ENCODE measurements around the gene CCDC188. TPM values are rescaled to one million over a fixed set of nuclear protein-coding genes. Genes with fewer than 3 reads are reported as not detected.

CCDC188 gene
- total and polyA plus RNA-seq, 2 of the 13 experiments (the other 11 are each of a cell fraction or from before 2014, with no cell fraction given), result not detected

DNA sequence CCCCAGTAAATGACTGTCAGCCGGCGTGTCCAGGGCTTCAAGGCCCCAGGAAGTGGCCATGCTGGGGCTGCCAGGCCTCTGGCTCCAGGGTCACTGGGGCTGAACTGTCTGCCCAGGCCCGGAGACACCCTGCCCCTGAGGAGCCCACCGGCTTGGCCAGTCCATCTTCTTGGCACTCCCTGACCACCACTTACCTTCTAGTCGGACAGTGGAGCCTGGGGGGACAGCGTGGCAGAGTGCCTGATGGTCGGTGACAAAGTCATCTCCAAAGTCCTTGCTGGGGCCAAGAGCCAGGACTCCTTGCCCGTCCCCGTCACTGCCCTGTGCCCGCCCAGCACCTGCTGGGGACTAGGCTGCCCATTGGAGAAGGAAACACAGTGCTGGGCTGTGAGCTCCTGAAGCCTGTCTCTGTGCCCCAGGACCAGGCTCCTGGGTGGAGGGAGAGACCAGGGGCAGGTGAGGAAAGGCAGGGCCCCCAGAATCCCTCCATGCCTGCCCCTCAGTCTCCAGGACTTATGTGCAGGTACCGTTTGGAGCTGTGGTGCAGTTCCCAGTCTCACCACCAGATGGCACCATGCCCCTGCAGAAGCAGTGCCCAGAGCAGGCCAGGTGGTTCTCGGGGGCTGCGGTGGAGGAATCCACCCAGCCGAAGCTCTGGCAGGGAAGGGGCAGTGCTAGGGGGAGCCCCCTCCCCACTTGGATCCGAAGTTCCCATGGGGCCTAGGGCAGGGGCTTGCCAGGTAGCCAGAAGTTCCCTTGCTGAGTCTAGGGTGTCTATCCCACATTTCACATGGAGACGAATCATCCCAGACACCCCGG lies 6.0 kb upstream of the CCDC188 start (continued):
- TF ChIP-seq, protein P1, sequence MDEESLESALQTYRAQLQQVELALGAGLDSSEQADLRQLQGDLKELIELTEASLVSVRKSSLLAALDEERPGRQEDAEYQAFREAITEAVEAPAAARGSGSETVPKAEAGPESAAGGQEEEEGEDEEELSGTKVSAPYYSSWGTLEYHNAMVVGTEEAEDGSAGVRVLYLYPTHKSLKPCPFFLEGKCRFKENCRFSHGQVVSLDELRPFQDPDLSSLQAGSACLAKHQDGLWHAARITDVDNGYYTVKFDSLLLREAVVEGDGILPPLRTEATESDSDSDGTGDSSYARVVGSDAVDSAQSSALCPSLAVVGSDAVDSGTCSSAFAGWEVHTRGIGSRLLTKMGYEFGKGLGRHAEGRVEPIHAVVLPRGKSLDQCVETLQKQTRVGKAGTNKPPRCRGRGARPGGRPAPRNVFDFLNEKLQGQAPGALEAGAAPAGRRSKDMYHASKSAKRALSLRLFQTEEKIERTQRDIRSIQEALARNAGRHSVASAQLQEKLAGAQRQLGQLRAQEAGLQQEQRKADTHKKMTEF (CRISPR knock-in tag; IDR thresholded peaks at IDR 0.05), result no peak
- TF ChIP-seq, protein P2, sequence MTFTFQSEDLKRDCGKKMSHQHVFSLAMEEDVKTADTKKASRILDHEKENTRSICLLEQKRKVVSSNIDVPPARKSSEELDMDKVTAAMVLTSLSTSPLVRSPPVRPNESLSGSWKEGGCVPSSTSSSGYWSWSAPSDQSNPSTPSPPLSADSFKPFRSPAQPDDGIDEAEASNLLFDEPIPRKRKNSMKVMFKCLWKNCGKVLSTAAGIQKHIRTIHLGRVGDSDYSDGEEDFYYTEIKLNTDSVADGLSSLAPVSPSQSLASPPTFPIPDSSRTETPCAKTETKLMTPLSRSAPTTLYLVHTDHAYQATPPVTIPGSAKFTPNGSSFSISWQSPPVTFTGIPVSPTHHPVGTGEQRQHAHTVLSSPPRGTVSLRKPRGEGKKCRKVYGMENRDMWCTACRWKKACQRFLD (CRISPR knock-in tag; IDR thresholded peaks at IDR 0.05; ENCODE audit: borderline replicate concordance), result 0 out of 2 replicates have a peak, but pooled peaks have one; percentile 29
- TF ChIP-seq ETV5 (CRISPR knock-in tag; IDR thresholded peaks at IDR 0.05; ENCODE audit: borderline replicate concordance) (0 out of 2 replicates have a peak, but pooled peaks have one; percentile 12), SMC3 (IDR thresholded peaks at IDR 0.05; ENCODE audit: low read length) (peak; percentile 87), ZSCAN9 (CRISPR knock-in tag; IDR thresholded peaks at IDR 0.05; ENCODE audit: borderline replicate concordance) (no peak), JUNB (CRISPR knock-in tag; IDR thresholded peaks at IDR 0.05; ENCODE audit: borderline replicate concordance) (no peak), ZNF256 (CRISPR knock-in tag; conservative IDR thresholded peaks at IDR 0.05) (no peak), ZNF7 (CRISPR knock-in tag; IDR thresholded peaks at IDR 0.05) (no peak), KDM2A (CRISPR knock-in tag; IDR thresholded peaks at IDR 0.05; ENCODE audit: borderline replicate concordance, low read depth) (peak; percentile 78), ZNF326 (CRISPR knock-in tag; IDR thresholded peaks at IDR 0.05; ENCODE audit: borderline replicate concordance) (no peak), STAG1 (CRISPR knock-in tag; IDR thresholded peaks at IDR 0.05) (peak; percentile 99), NKX3-1 (CRISPR knock-in tag; IDR thresholded peaks at IDR 0.05) (no peak), TOPORS (CRISPR knock-in tag; IDR thresholded peaks at IDR 0.05) (no peak), LCORL (IDR thresholded peaks at IDR 0.05) (no peak), LCORL (CRISPR knock-in tag; IDR thresholded peaks at IDR 0.05) (no peak), HOXA5 (CRISPR knock-in tag; IDR thresholded peaks at IDR 0.05) (no peak)
- TF ChIP-seq, protein P3, sequence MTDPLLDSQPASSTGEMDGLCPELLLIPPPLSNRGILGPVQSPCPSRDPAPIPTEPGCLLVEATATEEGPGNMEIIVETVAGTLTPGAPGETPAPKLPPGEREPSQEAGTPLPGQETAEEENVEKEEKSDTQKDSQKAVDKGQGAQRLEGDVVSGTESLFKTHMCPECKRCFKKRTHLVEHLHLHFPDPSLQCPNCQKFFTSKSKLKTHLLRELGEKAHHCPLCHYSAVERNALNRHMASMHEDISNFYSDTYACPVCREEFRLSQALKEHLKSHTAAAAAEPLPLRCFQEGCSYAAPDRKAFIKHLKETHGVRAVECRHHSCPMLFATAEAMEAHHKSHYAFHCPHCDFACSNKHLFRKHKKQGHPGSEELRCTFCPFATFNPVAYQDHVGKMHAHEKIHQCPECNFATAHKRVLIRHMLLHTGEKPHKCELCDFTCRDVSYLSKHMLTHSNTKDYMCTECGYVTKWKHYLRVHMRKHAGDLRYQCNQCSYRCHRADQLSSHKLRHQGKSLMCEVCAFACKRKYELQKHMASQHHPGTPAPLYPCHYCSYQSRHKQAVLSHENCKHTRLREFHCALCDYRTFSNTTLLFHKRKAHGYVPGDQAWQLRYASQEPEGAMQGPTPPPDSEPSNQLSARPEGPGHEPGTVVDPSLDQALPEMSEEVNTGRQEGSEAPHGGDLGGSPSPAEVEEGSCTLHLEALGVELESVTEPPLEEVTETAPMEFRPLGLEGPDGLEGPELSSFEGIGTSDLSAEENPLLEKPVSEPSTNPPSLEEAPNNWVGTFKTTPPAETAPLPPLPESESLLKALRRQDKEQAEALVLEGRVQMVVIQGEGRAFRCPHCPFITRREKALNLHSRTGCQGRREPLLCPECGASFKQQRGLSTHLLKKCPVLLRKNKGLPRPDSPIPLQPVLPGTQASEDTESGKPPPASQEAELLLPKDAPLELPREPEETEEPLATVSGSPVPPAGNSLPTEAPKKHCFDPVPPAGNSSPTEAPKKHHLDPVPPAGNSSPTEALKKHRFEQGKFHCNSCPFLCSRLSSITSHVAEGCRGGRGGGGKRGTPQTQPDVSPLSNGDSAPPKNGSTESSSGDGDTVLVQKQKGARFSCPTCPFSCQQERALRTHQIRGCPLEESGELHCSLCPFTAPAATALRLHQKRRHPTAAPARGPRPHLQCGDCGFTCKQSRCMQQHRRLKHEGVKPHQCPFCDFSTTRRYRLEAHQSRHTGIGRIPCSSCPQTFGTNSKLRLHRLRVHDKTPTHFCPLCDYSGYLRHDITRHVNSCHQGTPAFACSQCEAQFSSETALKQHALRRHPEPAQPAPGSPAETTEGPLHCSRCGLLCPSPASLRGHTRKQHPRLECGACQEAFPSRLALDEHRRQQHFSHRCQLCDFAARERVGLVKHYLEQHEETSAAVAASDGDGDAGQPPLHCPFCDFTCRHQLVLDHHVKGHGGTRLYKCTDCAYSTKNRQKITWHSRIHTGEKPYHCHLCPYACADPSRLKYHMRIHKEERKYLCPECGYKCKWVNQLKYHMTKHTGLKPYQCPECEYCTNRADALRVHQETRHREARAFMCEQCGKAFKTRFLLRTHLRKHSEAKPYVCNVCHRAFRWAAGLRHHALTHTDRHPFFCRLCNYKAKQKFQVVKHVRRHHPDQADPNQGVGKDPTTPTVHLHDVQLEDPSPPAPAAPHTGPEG (CRISPR knock-in tag; IDR thresholded peaks at IDR 0.05), result no peak
- TF ChIP-seq, protein P4, sequence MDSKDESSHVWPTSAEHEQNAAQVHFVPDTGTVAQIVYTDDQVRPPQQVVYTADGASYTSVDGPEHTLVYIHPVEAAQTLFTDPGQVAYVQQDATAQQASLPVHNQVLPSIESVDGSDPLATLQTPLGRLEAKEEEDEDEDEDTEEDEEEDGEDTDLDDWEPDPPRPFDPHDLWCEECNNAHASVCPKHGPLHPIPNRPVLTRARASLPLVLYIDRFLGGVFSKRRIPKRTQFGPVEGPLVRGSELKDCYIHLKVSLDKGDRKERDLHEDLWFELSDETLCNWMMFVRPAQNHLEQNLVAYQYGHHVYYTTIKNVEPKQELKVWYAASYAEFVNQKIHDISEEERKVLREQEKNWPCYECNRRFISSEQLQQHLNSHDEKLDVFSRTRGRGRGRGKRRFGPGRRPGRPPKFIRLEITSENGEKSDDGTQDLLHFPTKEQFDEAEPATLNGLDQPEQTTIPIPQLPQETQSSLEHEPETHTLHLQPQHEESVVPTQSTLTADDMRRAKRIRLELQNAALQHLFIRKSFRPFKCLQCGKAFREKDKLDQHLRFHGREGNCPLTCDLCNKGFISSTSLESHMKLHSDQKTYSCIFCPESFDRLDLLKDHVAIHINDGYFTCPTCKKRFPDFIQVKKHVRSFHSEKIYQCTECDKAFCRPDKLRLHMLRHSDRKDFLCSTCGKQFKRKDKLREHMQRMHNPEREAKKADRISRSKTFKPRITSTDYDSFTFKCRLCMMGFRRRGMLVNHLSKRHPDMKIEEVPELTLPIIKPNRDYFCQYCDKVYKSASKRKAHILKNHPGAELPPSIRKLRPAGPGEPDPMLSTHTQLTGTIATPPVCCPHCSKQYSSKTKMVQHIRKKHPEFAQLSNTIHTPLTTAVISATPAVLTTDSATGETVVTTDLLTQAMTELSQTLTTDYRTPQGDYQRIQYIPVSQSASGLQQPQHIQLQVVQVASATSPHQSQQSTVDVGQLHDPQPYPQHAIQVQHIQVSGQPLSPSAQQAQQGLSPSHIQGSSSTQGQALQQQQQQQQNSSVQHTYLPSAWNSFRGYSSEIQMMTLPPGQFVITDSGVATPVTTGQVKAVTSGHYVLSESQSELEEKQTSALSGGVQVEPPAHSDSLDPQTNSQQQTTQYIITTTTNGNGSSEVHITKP (CRISPR knock-in tag; IDR thresholded peaks at IDR 0.05; ENCODE audit: low read depth), result no peak
